Measurements from ENCODE around the gene CISD3. TPM values are rescaled to one million over a fixed set of nuclear protein-coding genes. Genes with fewer than 3 reads are reported as not detected.
A peak's percentile ranks its signal among the peaks of the same experiment; 100 is the strongest.

Gene CISD3
- total and polyA plus RNA-seq, 2 experiments from 2014 or later = 0.94 to 8.9 TPM

DNA sequence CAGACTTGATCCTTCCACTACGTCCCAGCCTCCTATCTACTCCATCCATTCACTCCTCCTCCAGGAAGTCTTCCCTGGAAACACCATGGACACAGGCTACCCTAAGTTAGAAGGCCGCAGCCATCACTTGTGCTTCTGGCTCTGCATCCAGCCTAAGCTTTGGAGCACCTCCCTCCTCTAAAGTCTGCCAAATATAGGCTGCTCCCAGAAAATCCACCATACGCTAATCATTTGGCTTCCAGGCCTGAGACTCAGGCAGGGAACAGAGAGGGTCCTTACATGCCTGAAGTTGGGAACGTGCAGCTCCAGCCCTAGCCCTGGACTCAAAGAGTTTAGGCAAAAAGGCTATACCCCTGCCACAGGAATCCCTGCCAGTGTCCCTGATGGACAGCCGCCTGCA, 11.3 kb downstream of the CISD3 start (continued):
- TF ChIP-seq, protein P1, sequence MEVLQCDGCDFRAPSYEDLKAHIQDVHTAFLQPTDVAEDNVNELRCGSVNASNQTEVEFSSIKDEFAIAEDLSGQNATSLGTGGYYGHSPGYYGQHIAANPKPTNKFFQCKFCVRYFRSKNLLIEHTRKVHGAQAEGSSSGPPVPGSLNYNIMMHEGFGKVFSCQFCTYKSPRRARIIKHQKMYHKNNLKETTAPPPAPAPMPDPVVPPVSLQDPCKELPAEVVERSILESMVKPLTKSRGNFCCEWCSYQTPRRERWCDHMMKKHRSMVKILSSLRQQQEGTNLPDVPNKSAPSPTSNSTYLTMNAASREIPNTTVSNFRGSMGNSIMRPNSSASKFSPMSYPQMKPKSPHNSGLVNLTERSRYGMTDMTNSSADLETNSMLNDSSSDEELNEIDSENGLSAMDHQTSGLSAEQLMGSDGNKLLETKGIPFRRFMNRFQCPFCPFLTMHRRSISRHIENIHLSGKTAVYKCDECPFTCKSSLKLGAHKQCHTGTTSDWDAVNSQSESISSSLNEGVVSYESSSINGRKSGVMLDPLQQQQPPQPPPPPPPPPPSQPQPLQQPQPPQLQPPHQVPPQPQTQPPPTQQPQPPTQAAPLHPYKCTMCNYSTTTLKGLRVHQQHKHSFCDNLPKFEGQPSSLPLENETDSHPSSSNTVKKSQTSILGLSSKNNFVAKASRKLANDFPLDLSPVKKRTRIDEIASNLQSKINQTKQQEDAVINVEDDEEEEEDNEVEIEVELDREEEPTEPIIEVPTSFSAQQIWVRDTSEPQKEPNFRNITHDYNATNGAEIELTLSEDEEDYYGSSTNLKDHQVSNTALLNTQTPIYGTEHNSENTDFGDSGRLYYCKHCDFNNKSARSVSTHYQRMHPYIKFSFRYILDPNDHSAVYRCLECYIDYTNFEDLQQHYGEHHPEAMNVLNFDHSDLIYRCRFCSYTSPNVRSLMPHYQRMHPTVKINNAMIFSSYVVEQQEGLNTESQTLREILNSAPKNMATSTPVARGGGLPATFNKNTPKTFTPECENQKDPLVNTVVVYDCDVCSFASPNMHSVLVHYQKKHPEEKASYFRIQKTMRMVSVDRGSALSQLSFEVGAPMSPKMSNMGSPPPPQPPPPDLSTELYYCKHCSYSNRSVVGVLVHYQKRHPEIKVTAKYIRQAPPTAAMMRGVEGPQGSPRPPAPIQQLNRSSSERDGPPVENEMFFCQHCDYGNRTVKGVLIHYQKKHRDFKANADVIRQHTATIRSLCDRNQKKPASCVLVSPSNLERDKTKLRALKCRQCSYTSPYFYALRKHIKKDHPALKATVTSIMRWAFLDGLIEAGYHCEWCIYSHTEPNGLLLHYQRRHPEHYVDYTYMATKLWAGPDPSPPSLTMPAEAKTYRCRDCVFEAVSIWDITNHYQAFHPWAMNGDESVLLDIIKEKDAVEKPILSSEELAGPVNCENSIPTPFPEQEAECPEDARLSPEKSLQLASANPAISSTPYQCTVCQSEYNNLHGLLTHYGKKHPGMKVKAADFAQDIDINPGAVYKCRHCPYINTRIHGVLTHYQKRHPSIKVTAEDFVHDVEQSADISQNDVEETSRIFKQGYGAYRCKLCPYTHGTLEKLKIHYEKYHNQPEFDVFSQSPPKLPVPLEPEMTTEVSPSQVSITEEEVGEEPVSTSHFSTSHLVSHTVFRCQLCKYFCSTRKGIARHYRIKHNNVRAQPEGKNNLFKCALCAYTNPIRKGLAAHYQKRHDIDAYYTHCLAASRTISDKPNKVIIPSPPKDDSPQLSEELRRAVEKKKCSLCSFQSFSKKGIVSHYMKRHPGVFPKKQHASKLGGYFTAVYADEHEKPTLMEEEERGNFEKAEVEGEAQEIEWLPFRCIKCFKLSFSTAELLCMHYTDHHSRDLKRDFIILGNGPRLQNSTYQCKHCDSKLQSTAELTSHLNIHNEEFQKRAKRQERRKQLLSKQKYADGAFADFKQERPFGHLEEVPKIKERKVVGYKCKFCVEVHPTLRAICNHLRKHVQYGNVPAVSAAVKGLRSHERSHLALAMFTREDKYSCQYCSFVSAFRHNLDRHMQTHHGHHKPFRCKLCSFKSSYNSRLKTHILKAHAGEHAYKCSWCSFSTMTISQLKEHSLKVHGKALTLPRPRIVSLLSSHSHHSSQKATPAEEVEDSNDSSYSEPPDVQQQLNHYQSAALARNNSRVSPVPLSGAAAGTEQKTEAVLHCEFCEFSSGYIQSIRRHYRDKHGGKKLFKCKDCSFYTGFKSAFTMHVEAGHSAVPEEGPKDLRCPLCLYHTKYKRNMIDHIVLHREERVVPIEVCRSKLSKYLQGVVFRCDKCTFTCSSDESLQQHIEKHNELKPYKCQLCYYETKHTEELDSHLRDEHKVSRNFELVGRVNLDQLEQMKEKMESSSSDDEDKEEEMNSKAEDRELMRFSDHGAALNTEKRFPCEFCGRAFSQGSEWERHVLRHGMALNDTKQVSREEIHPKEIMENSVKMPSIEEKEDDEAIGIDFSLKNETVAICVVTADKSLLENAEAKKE (CRISPR knock-in tag; IDR thresholded peaks at IDR 0.05) = no peak
- no peak for TF ChIP-seq STAT1 (IDR thresholded peaks at IDR 0.05; ENCODE audit: unreplicated experiment)

DNA sequence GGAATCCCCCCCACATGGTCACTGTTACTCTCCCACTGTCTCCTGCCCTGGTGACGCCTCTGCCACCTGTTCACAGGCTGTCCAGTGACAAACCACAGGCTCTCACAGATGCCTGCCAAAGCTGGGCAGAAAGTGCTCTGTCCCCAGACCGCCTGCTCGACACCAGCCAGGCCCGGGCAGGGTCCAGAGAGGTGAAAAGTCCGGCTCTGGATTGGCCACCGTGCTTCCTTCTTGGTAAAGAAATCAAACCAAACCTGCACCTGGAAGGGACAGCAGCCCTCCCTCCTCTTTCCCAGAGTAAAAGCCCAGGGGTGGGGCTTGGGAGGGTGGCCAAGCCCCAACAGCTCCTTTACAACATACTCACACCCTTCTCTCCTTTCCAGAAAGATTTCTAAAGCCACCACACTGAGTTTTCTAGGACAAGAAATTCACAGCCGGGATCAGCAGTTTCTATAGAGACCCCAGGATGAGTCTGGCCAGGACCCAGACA, 11.8 kb downstream of the CISD3 start:
- Mint-ChIP-seq H3K9me3 (no peaks in the 10 kb centered on the region; the same call in 2 of the 3 replicates), H3K27me3 (ENCODE audit: insufficient read depth, low read depth, poor library complexity) (peaks cover 33% of the 10 kb centered on the region), H3K4me3 (no peak overlapping the region), H3K4me1 (peaks cover 58% of the 10 kb centered on the region), H3K27ac (no peak overlapping the region; the same call in 1 of the 2 replicates), H3K36me3 (ENCODE audit: low read depth) (peaks cover 60% of the 10 kb centered on the region)
- no peaks in the 10 kb centered on the region for H3K27me3 ChIP-seq (ENCODE audit: insufficient read depth)
- peaks cover 5% of the 10 kb centered on the region for H3K36me3 ChIP-seq (ENCODE audit: insufficient read depth)
- peak overlapping the region; percentile 20; the same call in 1 of the 2 replicates for H3K4me2 ChIP-seq
- H4K20me1 ChIP-seq (replicated peaks; ENCODE audit: insufficient read depth) = peaks cover 67% of the 10 kb centered on the region
- H3F3A ChIP-seq (replicated peaks; ENCODE audit: low read depth) = 0 out of 2 replicates have a peak, but pooled peaks cover 5% of the 10 kb centered on the region
- H3K79me2 ChIP-seq (replicated peaks; ENCODE audit: insufficient read depth) = peaks cover 71% of the 10 kb centered on the region
- H3K9me2 ChIP-seq (ENCODE audit: insufficient read depth) = no peaks in the 10 kb centered on the region
- ATAC-seq = no peak
- TF ChIP-seq POLR2AphosphoS5 (IDR thresholded peaks at IDR 0.05; ENCODE audit: low read depth) = no peak
- TF ChIP-seq JUNB (IDR thresholded peaks at IDR 0.05; ENCODE audit: unreplicated experiment) = no peak
- no peak for TF ChIP-seq ZNF114 (CRISPR knock-in tag; IDR thresholded peaks at IDR 0.05)
- no peak overlapping the region for H3K4me3 ChIP-seq
- H3K4me1 ChIP-seq (ENCODE audit: insufficient read depth) = peaks cover 35% of the 10 kb centered on the region
- no peak overlapping the region for H3K27ac ChIP-seq (ENCODE audit: low read depth)
- no peak for DNase-seq (ENCODE audit: low spot score)
- no peak overlapping the region for H2AFZ ChIP-seq
